Midbrain (tissue), 1 donor: ENCODE measurements around the gene SSR1.
"Not testable (repeated sequence)": the region's sequence is repeated elsewhere in the genome, so short reads cannot be mapped to it uniquely, and the experiment has no call there.

Experiments used
- DNase-seq: peaks from one replicate; lab custom pipeline; 2025; lab: John Stamatoyannopoulos, UW

SSR1 gene

DNA sequence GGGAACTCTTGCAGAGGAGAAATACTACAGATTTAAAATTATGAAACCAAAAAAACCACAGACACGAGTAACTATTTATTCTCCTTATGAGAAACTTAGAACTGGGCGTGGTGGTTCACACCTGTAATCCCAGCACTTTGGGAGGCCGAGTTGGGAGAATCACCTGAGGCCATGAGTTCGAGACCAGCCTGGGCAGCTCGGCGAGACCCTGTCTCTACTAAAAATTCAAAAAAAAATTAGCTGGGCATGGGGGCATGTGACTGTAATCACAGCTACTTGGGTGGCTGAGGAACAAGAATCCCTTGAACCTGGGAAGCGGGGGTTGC is 36.8 kb downstream of the SSR1 start:
- DNase-seq, result no peak

DNA sequence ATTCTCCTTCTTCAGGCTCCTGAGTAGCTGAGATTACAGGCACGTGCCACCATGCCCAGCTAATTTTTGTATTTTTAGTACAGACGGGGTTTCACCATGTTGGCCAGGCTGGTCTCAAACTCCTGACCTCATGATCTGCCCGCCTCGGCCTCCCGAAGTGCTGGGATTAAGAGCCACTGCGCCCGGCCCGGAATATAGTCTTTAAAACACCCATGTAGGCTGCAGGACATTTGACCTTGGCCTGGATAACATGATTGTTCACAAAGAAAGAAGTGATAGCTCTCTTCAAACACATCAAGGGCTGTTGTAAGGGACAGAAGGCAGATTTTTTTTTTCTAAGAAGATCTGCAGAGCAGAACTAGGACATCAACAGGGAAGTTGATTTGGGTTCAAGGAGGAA is 38.5 kb downstream of the SSR1 start:
- not testable (repeated sequence) for DNase-seq

DNA sequence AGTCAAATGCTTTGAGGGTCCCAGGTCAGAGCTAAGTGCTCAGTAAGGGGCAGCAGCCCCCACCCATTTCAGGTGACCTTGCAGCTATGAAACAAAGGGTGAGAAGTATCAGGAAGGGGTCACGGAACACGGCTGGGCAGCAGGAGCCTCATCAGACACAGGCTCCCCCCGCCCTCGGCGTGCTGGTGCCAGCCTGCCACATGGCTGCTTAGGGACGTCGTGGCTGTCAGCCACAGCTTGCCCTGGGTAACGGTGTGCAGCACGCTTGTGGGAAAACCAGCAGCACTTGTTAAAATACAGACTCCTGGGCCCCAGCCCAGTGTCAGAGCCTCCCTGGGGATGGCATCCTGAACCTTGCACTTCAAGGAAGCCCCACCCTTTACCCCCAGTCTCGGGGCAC is 39.3 kb downstream of the SSR1 start:
- DNase-seq, result no peak

DNA sequence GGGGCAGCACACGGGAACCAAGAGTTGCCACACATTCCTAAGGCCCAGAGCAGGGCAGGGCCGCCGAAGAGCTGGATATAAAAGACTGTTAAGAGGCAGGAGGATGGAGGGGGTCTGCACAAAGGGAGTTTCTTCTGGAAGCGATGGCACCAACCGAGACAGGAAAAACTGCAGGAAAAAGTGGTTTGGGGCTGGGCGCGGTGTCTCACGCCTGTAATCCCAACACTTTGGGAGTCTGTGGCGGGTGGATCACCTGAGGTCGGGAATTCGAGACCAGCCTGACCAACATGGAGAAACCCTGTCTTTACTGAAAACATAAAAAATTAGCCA is 41.8 kb downstream of the SSR1 start:
- DNase-seq, result no peak

DNA sequence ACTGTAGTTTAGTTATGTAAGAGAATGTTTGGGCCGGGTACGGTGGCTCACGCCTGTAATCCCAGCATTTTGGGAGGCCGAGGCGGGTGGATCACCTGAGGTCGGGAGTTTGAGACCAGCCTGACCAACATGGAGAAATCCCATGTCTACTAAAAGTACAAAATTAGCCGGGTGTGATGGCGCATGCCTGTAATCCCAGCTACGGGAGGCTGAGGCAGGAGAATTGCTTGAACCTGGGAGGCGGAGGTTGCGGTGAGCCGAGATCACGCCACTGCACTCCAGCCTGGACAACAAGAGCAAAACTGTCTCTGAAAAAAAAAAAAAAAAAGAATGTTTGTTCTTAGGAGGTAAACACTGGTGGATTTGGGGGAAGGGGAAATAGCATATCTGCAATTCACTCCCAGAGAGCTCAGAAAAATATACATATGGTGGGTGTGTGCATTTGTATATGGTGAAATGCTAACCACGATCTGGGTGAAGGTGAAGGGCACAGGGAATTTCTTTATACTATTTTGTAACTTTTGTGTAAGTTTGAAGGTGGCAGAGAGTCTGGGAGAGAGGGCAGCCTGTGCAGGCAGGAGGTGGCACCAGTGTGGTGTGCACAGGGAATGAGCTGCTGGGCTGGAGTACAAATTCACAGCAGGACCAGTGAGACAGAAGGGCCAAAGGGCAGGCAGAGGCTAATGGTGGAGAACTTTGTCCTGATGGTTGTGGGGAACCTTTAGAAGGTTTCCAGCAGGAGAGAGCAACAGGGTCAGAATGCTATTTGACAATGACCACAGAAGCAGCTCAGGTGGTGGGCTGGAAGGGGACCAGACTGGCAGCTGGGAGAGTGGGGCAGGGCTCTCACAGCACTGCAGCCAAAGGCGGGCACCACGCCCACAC is 42.4 kb downstream of the SSR1 start:
- DNase-seq, result no peak

DNA sequence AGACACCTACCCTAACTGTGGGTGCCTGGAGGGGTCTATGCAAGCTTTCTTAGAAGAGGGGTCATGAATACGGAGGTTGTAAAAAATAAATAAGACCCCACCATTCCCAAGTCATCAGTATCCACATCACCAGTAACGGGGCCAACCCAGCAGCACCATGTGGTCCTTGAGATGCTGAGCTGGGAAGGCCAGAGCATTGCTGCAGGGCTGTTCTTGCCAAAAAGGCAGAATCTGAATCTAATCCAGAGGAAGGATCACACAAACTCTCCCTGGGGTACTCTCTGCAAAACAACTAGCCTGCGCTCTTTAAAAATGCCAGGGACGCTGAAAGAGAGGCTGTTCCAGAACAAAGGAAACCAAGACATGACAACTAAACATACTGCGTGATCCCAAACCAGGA is 43.2 kb downstream of the SSR1 start:
- no peak for DNase-seq

GRCh38 chr6:7268816-7269555 is 44.0 kb downstream of the SSR1 start:
- no peak for DNase-seq

GRCh38 chr6:7268362-7268761 is 44.6 kb downstream of the SSR1 start:
- DNase-seq, result no peak

- no peak for DNase-seq
Observed at GRCh38 chr6:7267466-7268091, 45.4 kb downstream of the SSR1 start.

- DNase-seq, result no peak
Observed at GRCh38 chr6:7267071-7267465, 45.9 kb downstream of the SSR1 start.

GRCh38 chr6:7265385-7265726 is 47.6 kb downstream of the SSR1 start:
- DNase-seq, result not testable (repeated sequence)

- no peak for DNase-seq
Observed at GRCh38 chr6:7264686-7265384, 48.2 kb downstream of the SSR1 start.

- DNase-seq, result no peak
Observed at GRCh38 chr6:7264041-7264440, 49.0 kb downstream of the SSR1 start.

GRCh38 chr6:7263519-7263805 is 49.5 kb downstream of the SSR1 start:
- DNase-seq, result not testable (repeated sequence)

GRCh38 chr6:7262746-7263518 is 50.1 kb downstream of the SSR1 start:
- no peak for DNase-seq

- DNase-seq, result no peak
Observed at GRCh38 chr6:7261852-7262461, 51.0 kb downstream of the SSR1 start.

- DNase-seq, result peak; percentile 75
Observed at GRCh38 chr6:7261032-7261841, 51.8 kb downstream of the SSR1 start.

GRCh38 chr6:7260291-7261031 is 52.5 kb downstream of the SSR1 start:
- DNase-seq, result no peak

DNA sequence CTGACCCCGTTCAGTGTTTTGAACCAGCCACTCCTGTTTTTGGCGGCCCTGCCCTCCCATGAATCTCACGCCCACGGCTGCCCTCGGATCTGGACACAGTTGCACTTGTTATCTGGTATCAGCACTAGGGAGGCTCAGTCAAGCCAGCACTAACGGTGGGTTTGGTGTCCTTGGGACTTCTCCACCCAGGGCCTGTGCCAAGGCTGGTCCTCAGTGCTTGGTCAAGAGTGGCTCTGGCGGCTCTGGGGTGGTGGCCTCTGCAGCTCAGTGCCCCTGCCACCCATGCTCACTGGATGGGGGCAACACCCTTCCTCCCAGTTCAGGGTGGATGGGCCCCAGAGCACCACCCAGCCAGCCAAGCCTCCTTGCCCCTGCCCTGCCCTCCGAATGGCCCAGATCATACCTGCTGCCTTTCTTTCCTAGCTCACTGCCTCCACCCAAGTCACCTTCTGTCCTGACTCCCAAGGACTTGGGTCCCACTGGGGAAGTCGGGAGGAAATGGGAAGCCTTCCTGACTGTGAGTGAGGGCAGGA is 54.7 kb downstream of the SSR1 start:
- DNase-seq, result no peak
